ENCODE results near the gene LPAR3.

LPAR3 gene

DNA sequence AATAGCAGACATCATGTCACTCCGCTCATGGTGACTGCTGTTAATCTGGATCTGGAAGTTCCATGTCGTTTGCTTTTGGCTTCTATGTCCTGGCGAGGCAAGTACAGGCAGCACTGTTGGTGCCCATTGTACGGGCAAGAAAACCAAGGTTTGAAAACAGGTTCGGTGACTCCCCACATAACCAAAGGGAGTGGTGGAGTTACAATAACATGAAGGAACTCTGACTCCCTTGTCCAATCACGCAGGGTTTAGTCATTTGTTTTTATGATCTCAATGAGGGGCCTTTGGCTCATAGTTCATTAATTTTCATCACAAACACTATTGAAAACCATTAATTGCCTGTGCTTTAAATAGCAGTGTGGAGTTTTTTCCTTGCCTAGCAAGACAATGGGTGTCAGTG is 119.8 kb downstream of the LPAR3 start:
- DNase-seq: no peak

DNA sequence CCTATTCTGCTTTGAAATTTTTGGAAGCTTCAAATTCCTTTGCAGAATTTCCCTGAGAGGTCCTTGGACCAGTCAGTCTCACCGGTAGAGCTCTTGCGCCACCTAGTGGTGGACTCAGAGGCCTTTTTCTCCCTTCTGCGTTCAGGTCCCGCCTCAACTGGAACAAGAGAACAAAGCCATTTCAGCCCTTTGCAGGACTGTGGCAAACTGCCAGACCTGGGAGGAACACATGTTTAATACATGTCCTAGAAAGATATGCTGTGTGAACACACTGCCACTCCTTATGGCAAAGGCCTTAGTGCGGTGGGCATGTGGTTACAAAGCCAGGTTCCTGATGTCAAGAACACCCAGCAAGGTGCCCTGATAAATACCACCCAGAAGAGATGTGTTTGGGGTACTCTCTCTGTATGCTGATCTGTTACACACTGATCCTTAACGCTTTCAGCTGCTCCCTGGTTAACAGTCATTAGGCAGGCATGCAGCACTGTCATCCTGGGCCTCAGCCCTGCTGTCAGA is 120.5 kb downstream of the LPAR3 start:
- peak; percentile 75 to 88 for DNase-seq

DNA sequence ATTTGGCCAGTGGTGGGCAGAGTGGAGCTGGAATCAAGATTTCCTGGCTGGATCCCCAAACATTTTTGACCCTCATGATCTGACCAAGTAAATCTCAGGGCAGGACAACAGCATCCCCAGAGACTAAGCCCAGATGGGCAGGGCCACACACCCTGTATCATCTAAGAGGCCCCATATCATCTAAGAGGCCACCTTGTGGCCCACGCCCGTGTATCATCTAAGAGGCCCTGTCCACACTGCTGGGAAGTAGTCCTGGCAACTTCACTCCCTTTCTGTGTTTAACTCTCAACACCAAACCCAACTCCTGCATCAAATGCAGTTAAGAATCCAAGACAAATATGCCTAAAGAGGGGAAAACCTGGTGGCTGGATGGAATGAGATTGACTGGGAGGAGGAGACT is 121.1 kb downstream of the LPAR3 start:
- no peak for DNase-seq

DNA sequence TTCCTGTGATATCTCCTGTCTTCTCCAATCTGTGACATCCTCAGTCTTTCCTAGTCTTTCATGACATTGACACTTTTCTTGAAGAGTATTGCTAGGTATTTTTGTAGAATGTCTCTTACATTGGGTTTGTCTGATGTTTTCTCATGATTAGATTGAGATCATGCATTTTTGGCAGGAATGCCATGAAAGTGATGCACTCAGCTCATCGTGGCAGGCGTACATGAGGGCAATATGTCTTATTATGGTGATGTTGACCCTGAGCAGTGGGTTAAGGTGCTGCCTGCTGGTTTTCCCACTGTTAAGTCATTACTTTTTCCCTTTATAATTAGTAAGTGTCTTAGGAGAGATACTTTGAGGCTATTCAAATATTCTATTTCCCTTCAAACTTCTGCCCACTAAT is 122.5 kb downstream of the LPAR3 start:
- no peak for DNase-seq

DNA sequence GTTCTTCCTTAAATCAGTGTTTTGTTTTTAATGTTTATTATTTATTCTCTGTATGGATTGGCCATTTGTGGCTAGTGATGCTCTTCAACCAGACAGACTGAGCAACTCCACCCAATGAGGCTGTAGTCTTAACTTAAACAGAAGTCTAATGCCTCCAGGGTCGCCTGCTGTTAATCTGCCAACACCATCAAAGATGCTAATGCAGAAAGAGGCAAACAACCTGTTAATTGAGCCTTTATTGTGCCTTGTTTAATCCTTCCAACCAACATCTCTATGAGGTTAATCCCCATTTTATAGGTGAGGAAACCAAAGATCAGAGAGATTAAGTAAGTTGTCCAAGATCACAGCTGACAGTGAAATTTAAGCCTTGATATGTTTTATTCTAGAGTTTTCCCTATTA is 123.4 kb downstream of the LPAR3 start:
- no peak for DNase-seq

DNA sequence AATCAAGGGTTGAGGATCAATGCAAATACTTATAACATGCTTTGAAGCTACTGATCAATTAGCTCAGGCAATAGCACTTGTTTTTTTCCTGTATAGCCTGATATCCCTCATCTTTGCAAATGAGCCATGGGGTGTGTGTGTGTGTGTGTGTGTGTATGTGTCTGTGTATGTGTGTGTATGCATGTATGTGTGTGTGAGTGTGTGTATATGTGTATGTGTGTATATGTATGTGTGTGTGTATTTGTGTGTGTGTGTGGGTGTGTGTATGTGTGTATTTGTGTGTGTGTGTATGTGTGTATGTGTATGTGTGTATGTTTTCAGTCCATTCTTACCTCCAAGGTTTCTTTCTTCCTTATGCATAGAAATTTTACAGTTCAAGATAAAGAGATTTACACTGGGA is 124.4 kb downstream of the LPAR3 start:
- no peak for DNase-seq

DNA sequence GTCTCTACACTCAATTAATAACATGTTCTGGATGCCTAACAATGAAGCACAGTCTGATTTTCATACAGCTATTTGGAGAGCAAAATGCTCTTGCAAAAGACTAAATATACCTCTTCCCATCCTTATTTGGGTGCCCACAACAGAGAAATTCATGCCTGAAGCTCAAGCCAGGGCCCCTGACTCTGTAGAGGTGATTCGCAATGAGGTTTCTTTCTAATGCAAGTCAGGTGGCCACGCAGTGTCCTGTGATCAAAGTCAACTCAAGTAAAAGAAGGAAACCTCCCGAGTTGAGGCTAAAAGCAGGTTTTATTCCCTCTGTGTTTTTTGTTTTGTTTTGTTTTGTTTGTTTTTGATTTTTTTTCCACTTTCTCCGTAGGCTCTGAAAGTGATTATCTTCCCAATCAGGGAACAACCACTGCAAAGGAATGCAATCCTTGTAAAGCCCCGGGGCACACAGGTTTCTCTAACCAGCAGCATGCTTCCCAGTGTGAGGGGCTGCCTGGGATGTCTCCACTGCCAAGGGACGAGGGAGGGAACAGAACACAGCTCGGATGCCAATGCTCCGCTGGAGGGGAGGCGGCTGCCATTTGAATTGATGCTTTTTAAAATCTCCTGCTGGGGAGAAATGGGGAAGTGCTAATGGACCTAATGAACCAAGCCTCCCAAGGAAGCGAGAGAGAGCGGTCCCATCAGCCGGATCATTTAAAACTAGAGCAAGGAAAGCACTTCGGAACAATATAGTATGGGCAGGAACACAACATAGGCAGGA is 128.9 kb downstream of the LPAR3 start:
- DNase-seq: no peak

DNA sequence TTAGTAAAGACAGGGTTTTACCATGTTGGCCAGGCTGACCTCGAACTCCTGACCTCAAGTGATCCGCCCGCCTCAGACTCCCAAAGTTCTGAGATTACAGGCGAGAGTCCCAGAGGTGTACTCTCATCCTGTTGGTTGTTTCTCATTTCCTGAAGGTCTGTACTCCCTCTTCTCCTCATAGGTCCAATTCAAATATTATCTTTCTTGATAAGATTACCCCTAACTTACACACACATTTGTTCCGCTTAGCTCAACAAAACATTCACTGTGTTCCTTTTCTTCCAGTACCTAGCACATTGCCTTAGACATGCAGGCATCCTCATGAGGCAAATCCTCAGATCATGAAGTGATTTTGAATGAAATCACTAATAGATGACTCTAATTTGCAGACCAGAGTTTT is 130.3 kb downstream of the LPAR3 start:
- DNase-seq: no peak
